Fibroblast of pulmonary artery (primary cell): ENCODE data around the gene CCDC18.
A peak's percentile ranks its signal among the peaks of the same experiment; 100 is the strongest.

ENCODE experiments used
- DNase-seq: peaks from one replicate; pipeline ENCODE4 v3.0.0-alpha.2; 2010; ENCODE audit warnings: low read depth
- H3K4me3 ChIP-seq: replicated peaks from 2 replicates; pipeline ENCODE4 v1.5.1; 2011; ENCODE audit warnings: low read depth, mild to moderate bottlenecking, control low read depth, low read length, moderate library complexity
- CTCF ChIP-seq: IDR thresholded peaks from 2 replicates; pipeline ENCODE4 v1.5.1; 2011; ENCODE audit warnings: mild to moderate bottlenecking, control low read depth, low read length, inconsistent platforms; ENCODE audit errors: missing control alignments

Gene CCDC18

DNA sequence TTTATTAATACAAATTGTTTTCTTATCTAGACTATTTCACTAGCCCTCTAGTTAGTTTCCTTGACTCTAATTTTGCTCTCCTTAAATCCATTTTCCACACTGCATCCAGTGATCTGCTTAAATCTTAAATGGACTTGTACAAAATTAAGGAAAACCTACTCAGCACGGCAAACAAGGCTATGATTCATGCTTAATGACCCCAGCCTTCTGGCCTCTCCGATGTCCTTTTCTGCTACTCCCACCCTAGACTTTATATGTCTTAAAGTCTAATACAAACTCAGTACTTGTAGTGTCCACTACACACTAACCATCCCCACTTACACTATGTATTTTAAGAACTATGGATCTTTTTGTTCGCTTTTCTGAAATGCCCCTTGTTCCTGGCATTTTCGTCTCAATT is 2.5 kb upstream of the CCDC18 start:
- TF ChIP-seq CTCF = no peak

GRCh38 chr1:93178418-93178817 is 2.1 kb upstream of the CCDC18 start:
- peak; percentile 30 for DNase-seq
- peak overlapping the region; percentile 98 for H3K4me3 ChIP-seq
- TF ChIP-seq CTCF = no peak

More for the DNA sequence above, 2.5 kb upstream of the CCDC18 start:
- peak; percentile 48 for DNase-seq
- H3K4me3 ChIP-seq = peak overlapping the region; percentile 98

GRCh38 chr1:93179886-93180722 is 420 bp upstream of the CCDC18 start, which contains the start of gene TMED5:
Gene TMED5 (minus strand): TSS chr1:93180413. CDS start chr1:93180242, 171 bp downstream.
- peak within 1 kb of the TSS; percentile 98 for H3K4me3 ChIP-seq
- TF ChIP-seq CTCF = no peak
- DNase-seq = peak; percentile 99

- DNase-seq = no peak
- H3K4me3 ChIP-seq = no peak overlapping the region
- no peak for TF ChIP-seq CTCF
Measured at GRCh38 chr1:93186667-93187066, 6.1 kb downstream of the CCDC18 start.

DNA sequence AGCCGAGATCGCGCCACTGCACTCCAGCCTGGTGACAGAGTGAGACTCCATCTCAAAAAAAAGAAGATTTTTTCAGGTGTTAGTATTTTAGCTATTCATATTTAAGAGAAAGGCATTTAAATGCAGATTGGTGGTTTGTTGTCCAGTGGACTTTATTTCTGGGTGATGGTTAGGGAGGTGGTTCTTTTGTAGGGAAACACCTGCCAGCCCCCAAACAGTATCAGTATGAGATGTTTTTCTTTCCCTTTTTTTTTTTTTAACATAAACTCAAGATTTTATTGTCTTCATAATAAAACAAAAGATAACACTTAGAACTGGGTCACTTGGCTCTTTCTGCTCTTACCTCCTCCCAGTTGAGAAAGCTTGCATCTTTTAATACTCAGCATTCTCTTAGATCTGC is 9.9 kb downstream of the CCDC18 start:
- no peak for TF ChIP-seq CTCF
- H3K4me3 ChIP-seq = no peak overlapping the region
- no peak for DNase-seq

GRCh38 chr1:93194231-93194990 is 13.9 kb downstream of the CCDC18 start:
- no peak for DNase-seq
- no peak overlapping the region for H3K4me3 ChIP-seq
- no peak for TF ChIP-seq CTCF
